A172 (cell line): ENCODE data around the gene QKI. TPM values are rescaled to one million over a fixed set of nuclear protein-coding genes. Genes with fewer than 3 reads are reported as not detected.
"Not testable (repeated sequence)": the region's sequence is repeated elsewhere in the genome, so short reads cannot be mapped to it uniquely, and the experiment has no call there.

Source experiments
- DNase-seq: peaks from one replicate; pipeline ENCODE4 v3.0.0-alpha.2; 2015; ENCODE audit warnings: low spot score
- total RNA-seq: library from RNA; depleted of rRNA; stranded (reverse); fragments of >200 nt; shearing (Covaris generic); gene quantifications from 2 replicates; pipeline ENCODE4 v1.2.3, GENCODE V29; 2014; rRNA removed

QKI gene
- 62.7 and 81.2 TPM in 2 replicates for total RNA-seq

DNA sequence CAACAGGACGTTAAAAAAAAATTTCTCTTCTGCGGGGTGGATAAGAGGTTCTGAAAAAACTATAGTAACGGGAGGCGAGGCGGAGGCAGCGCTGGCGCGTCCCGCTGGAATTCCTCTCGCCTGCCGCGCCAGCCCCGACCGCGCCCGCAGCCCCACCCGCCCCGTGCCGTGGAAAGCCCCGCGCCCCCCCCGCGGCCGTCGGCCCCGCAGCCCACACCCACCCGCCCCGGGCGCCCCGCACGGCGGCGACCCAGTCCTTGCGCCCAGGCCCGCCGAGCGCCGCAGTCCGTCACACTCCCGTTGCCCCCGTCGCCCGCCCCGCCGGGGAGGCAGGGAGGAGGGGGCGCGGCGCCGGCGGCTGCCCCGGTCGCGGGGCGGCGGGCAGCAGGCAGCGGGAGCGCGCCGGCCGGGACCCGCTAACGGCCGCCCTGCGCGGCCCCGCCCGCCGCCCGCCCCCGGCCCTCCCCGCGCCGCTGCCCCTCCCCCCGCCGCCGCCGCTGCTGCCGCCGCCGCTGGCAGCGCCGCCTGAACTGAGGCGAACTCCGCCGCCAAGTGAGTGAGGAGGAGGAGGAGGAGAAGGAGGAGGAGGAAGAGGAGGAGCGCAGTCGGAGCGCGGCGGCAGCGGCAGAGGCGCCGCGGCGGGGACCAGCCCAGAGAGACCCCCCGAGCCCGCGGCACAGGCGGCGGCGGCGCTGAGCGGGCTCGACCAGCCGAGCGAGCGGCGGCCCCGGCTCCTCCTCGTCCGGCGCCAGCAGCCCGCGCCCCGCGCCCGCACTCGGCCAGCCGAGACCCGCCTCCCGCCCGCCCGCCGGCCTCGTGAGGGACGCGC, at the start of gene QKI:
TSS of gene QKI (plus strand) at position 602 of the 829 bp plus-strand sequence. CDS start 476 bp downstream, outside the sequence.
- DNase-seq: peak; percentile 40

DNA sequence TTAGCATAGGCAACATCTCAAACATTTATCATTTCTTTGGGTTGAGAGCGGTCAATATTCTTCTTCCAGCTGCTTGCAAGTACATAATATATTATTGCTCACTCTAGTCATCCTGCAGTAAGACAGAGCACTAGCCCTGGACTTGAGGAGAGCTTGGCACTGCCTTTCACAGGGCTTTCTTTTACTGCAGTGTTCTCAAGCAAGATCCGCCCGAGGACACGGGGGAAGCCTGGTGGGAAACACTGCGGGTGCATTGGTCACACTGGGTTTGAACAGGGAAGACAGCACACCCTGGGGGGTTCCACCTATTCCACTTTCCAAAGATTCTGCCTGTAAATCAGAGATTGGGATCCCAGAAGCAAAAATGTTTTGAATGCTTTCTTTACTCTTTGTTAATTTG, 48.2 kb upstream of the QKI start:
- DNase-seq: no peak

- DNase-seq: no peak
Measured at GRCh38 chr6:163367497-163368183, 46.9 kb upstream of the QKI start.

DNA sequence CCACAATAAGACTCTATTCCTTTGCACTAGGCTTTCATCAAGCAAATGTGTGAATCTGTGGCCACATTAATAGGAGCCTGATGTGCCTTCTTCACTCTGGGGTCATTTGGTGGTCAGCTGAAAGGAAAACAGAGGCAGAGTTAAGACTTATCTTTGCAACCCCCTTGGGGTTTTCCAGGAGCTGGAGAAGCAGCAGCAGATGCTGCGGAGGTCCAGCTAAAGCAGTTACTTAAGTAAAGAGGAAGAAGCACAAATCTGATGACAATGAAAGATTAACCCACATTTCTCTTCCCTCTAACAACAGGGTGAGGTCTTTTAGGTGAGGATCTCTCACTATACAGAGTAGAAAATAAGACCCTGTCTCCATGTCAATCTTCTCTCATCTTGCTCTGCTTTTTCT, 45.4 kb upstream of the QKI start:
- no peak for DNase-seq

- no peak for DNase-seq
Measured at GRCh38 chr6:163369628-163370365, 44.7 kb upstream of the QKI start.

DNA sequence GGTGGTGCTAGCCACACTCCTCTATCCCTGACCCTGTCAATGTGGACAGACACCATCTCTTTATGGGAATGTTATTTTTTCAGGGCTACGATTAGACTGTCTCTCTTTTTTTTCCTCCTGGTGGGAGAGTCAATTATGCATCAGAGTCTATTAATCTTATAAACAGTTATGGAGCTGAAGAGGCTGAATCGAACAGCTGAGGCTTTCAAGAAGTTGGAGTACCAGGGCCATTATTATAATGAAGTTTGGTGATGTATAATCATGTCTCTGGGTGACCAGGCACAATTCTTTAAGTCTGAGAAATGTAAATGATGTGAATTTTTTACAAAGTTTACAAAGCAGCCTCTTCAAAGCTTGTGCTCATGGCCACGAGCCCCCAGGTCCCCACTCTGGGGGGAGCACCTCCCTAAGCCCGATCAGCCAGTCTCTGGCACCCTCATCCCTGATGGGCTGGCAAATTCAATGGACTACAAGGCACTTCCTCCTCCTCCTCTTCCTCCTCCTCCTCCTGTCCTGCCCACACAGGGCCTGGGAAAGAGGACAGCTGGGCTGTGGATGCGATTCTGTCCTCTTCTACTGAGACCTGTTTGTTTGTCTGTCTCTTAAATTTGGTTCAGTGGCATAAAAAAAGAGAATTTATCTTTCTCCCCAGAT, 43.9 kb upstream of the QKI start:
- no peak for DNase-seq

- no peak for DNase-seq
Measured at GRCh38 chr6:163371129-163371528, 43.4 kb upstream of the QKI start.

GRCh38 chr6:163373240-163373639, 41.3 kb upstream of the QKI start:
- no peak for DNase-seq

- DNase-seq: no peak
Measured at GRCh38 chr6:163375361-163375760, 39.2 kb upstream of the QKI start.

GRCh38 chr6:163376187-163376586, 38.3 kb upstream of the QKI start:
- no peak for DNase-seq

- DNase-seq: no peak
Measured at GRCh38 chr6:163377561-163377960, 37.0 kb upstream of the QKI start.

DNA sequence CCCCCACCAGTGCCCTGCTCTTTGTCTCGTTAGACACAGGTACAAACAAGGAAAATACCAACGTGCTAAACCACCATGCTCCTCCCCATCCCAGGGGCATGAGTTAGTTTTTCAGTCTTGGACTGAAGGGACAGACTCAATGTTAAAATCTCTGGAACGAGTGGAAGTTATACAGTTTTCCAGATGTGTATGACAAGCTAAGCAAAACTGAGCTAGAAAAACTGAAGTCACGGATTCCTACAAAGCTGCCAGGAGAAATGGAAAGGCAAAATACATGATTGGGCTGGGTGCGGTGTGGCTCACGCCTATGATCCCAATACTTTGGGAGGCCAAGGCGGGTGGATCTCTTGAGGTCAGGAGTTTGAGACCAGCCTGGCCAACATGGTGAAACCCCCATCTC, 34.3 kb upstream of the QKI start:
- DNase-seq: no peak

DNA sequence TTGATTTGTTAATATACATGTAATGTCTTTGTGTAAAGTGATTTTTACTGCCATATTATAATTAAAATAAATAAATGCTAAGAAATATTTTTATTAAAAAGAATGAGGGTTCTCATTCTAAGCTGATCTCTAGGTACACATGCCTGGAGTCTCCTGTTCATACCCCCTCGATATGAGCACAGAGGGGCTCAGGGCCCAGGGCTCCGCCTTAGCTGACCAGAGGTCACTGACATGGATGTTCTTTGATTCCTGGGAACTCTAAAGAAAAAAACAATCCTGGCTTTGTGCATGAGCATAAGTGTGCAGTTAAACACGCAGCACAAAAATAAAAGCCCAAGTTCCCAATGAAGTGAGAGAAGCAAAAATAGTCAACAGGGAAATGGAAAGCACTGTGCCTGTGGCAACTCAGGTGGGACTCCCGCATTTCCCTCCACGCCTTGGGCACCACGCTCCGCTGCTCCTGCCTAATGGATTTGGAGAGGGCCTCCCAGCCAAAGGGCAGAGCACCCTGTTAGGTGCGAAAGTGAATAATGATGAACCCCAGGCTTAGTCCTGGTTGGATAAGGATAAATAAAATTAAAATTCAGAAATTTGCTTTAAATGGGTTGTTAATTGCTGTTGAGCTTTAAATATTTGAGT, 33.3 kb upstream of the QKI start:
- DNase-seq: no peak

GRCh38 chr6:163383396-163383795, 31.1 kb upstream of the QKI start:
- DNase-seq: not testable (repeated sequence)

GRCh38 chr6:163383912-163384311, 30.6 kb upstream of the QKI start:
- no peak for DNase-seq

- no peak for DNase-seq
Measured at GRCh38 chr6:163384510-163384909, 30.0 kb upstream of the QKI start.

DNA sequence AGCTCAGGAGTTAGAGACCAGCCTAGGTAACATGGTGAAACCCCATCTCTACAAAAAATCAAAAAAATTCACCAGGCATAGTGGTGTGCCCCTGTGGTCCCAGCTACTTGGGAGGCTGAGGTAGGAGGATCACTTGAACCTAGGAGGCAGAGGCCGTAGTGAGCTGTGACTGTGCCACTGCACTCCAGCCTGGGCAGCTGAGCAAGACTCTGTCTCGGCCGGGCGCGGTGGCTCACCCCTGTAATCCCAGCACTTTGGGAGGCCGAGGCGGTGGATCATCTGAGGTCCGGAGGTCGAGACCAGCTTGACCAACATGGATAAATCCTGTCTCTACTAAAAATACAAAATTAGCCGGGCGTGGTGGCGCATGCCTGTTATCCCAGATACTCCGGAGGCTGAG, 29.0 kb upstream of the QKI start:
- DNase-seq: not testable (repeated sequence)

DNA sequence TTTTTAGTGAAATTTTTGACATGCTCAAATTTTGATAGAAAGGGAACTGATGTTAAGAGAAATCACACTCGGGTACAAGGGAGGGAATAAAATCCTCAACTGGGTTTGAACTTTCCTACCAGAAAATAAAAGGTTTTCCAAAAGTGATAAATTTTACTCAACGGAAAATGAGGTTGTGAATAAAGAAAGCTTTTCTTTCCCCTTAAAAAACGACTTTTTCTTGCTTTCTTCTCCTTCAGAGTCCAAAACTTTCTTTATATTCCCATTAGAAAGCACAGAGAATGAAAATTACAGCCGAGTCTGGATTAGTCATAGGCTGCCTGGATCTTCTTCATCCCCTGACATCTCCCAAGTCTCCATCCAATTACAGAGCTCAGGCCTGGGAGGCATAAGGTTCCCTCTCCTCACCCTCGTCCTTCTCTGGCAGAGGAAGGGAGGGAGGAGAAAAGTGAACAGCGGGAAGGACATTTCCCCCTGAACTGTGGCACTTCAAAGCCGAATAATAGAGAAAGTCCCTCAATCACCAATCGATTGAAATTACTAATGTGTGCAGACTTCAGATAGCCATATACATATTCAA, 28.1 kb upstream of the QKI start:
- no peak for DNase-seq

- DNase-seq: no peak
Measured at GRCh38 chr6:163387317-163387716, 27.2 kb upstream of the QKI start.

DNA sequence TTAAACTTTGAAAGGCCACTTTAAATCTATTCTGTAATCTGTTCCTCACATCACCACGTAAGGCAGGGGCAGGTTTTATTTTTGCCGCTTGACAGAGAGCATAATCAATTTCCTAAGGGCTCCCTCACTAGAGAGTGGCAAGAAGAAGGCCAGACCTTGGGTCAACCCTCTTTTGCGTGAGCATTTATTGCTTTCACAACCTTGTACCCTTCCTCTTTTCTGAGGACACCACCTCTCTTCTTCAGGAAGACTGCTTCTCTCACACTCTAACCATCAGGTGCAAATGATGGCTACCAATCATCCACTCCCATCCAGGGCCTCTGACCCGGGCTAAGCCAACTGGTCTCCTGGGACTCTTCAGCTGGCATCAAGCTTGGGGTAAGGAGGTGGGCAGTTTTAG, 25.2 kb upstream of the QKI start:
- no peak for DNase-seq

- no peak for DNase-seq
Measured at GRCh38 chr6:163390770-163391169, 23.7 kb upstream of the QKI start.
